DND-41 (cell line): ENCODE measurements around the gene CENPH.
"Not testable (repeated sequence)": the region's sequence is repeated elsewhere in the genome, so short reads cannot be mapped to it uniquely, and the experiment has no call there.

ENCODE experiments used
- ATAC-seq: fragments of 200-7000 bp; cut with Tn5 transposase; 3 replicates; pipeline ENCODE4 v1.9.1; 2021; ENCODE audit warnings: low read depth; ENCODE audit not compliant: insufficient read depth
- DNase-seq: peaks from one replicate; pipeline ENCODE4 v3.0.0-alpha.2; 2020
- H2AFZ ChIP-seq: 2 replicates; pipeline ENCODE4 v1.6.0; 2012; ENCODE audit warnings: low read depth, low read length
- H3K27ac ChIP-seq: 2 replicates; pipeline ENCODE4 v1.5.1; 2012; ENCODE audit warnings: low read length, inconsistent platforms
- H3K27me3 ChIP-seq: fragments of 200-600 bp; sonication (generic); 2 replicates; pipeline ENCODE4 v1.6.0; 2012; ENCODE audit warnings: low read length, mild to moderate bottlenecking, inconsistent platforms; ENCODE audit not compliant: insufficient read depth, poor library complexity
- H3K36me3 ChIP-seq: 2 replicates; pipeline ENCODE4 v1.5.1; 2012; ENCODE audit warnings: low read length, inconsistent platforms; ENCODE audit not compliant: insufficient read depth
- H3K4me1 ChIP-seq: 2 replicates; pipeline ENCODE4 v1.5.1; 2012; ENCODE audit warnings: mild to moderate bottlenecking, low read length; ENCODE audit not compliant: insufficient read depth
- H3K4me2 ChIP-seq: 2 replicates; pipeline ENCODE4 v1.6.0; 2012; ENCODE audit warnings: mild to moderate bottlenecking, moderate library complexity, low read length, inconsistent platforms; ENCODE audit not compliant: insufficient read depth
- H3K4me3 ChIP-seq, 2 experiments: fragments of 200-600 bp in 1 of 2; shearing (Covaris generic) in 1 of 2; 2 replicates each; pipeline ENCODE4 v1.5.1; 2012 to 2016; ENCODE audit warnings: inconsistent platforms in 2 of 2, low read length in 2 of 2, mild to moderate bottlenecking in 2 of 2, low read depth in 1 of 2, moderate library complexity in 1 of 2
- H3K79me2 ChIP-seq: 2 replicates; pipeline ENCODE4 v1.6.0; 2012; ENCODE audit warnings: low read length, inconsistent platforms; ENCODE audit not compliant: insufficient read depth
- H3K9ac ChIP-seq: 2 replicates; pipeline ENCODE4 v1.6.0; 2012; ENCODE audit warnings: low read depth, mild to moderate bottlenecking, inconsistent platforms, low read length, moderate library complexity
- H3K9me3 ChIP-seq: 2 replicates; pipeline ENCODE4 v1.5.1; 2012; ENCODE audit warnings: low read length, moderate library complexity, mild to moderate bottlenecking, inconsistent platforms; ENCODE audit not compliant: insufficient read depth, severe bottlenecking
- H4K20me1 ChIP-seq: 2 replicates; pipeline ENCODE4 v1.6.0; 2012; ENCODE audit warnings: low read length; ENCODE audit not compliant: insufficient read depth
- CTCF ChIP-seq: IDR thresholded peaks from 2 replicates; pipeline ENCODE4 v1.5.1; 2012; ENCODE audit warnings: borderline replicate concordance, low read length, moderate library complexity, mild to moderate bottlenecking; ENCODE audit not compliant: poor library complexity, severe bottlenecking; ENCODE audit errors: extremely low read depth
- EZH2 ChIP-seq: IDR thresholded peaks from 3 replicates; pipeline ENCODE4 v1.6.1; 2012; ENCODE audit warnings: borderline replicate concordance, low read depth, mild to moderate bottlenecking, moderate library complexity, low read length, inconsistent platforms; ENCODE audit not compliant: severe bottlenecking

The CENPH gene

DNA sequence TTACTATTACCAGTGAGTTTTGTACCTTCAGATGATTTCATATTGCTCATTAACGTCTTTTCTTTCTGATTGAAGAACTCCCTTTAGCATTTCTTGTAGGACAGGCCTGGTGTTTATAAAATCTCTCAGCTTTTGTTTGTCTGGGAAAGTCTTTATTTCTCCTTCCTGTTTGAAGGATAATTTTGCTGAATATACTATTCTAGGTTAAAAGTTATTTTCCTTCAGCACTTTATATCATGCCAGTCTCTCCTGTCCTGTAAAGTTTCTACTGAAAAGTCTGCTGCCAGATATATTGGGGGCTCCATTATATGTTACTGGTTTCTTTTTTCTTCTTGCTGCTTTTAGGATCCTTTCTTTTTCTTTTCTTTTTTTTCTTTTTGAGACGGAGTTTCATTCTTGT lies 58.6 kb downstream of the CENPH start:
- no peak overlapping the region for H3K4me3 ChIP-seq
- no peak overlapping the region for H3K27ac ChIP-seq
- H3K79me2 ChIP-seq, result peaks cover 83% of the 10 kb centered on the region
- H3K4me1 ChIP-seq, result no peaks in the 10 kb centered on the region
- H2AFZ ChIP-seq, result no peak overlapping the region
- DNase-seq (no peak), ATAC-seq (no peak)
- H3K36me3 ChIP-seq, result peaks cover 4% of the 10 kb centered on the region; the same call in 1 of the 2 replicates
- no peaks in the 10 kb centered on the region for H4K20me1 ChIP-seq
- TF ChIP-seq CTCF, result no peak
- no peak for TF ChIP-seq EZH2
- H3K27me3 ChIP-seq, result no peaks in the 10 kb centered on the region
- no peak overlapping the region for H3K4me2 ChIP-seq
- no peaks in the 10 kb centered on the region for H3K9me3 ChIP-seq
- H3K9ac ChIP-seq, result no peak overlapping the region

- Histone ChIP-seq H3K9ac (no peak overlapping the region), H2AFZ (no peak overlapping the region), H3K4me1 (no peaks in the 10 kb centered on the region), H3K9me3 (no peaks in the 10 kb centered on the region), H3K27ac (no peak overlapping the region), H3K4me2 (no peak overlapping the region), H3K4me3 (no peak overlapping the region), H3K79me2 (peaks cover 62% of the 10 kb centered on the region), H3K27me3 (no peaks in the 10 kb centered on the region), H3K36me3 (peaks cover 9% of the 10 kb centered on the region), H4K20me1 (no peaks in the 10 kb centered on the region)
- TF ChIP-seq CTCF (no peak), EZH2 (no peak)
- ATAC-seq, result no peak
- no peak for DNase-seq
These were observed 61.2 kb downstream of the CENPH start for GRCh38 chr5:69250593-69250992.

DNA sequence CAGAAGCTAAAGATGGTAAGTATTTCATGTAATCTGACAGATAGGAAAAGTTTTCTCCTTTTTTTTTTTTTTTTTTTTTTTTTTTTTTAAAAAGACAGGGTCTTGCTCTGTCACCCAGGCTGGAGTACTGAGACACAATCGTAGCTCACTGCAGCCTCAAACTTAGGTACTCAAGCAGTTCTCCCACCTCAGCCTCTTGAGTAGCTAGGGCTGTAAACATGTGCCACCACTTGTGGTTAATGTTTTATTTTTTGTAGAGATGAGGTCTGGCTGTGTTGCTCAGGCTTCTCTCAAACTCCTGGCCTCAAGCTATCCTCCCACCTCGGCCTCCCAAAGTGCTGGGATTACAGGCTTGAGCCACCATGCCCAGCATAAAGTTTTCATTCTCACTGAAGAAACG lies 63.1 kb downstream of the CENPH start:
- Histone ChIP-seq H3K4me2 (no peak overlapping the region), H3K36me3 (peaks cover 21% of the 10 kb centered on the region), H3K4me1 (no peaks in the 10 kb centered on the region), H4K20me1 (no peaks in the 10 kb centered on the region), H3K79me2 (peaks cover 44% of the 10 kb centered on the region), H3K9ac (no peak overlapping the region), H3K27me3 (no peaks in the 10 kb centered on the region), H3K9me3 (no peaks in the 10 kb centered on the region), H2AFZ (no peak overlapping the region), H3K27ac (no peak overlapping the region), H3K4me3 (no peak overlapping the region)
- TF ChIP-seq EZH2, result no peak
- ATAC-seq, result no peak
- DNase-seq, result no peak

GRCh38 chr5:69255940-69256339 lies 66.6 kb downstream of the CENPH start:
- H2AFZ ChIP-seq, H4K20me1 ChIP-seq, H3K27me3 ChIP-seq, H3K9me3 ChIP-seq, H3K4me2 ChIP-seq, H3K4me3 ChIP-seq, H3K27ac ChIP-seq, H3K9ac ChIP-seq, DNase-seq, H3K4me1 ChIP-seq, ATAC-seq: not testable (repeated sequence)
- H3K79me2 ChIP-seq, result peaks cover 11% of the 10 kb centered on the region; the same call in 1 of the 2 replicates
- peaks cover 43% of the 10 kb centered on the region for H3K36me3 ChIP-seq
